ENCODE measurements around the gene VPS9D1.

Gene VPS9D1

DNA sequence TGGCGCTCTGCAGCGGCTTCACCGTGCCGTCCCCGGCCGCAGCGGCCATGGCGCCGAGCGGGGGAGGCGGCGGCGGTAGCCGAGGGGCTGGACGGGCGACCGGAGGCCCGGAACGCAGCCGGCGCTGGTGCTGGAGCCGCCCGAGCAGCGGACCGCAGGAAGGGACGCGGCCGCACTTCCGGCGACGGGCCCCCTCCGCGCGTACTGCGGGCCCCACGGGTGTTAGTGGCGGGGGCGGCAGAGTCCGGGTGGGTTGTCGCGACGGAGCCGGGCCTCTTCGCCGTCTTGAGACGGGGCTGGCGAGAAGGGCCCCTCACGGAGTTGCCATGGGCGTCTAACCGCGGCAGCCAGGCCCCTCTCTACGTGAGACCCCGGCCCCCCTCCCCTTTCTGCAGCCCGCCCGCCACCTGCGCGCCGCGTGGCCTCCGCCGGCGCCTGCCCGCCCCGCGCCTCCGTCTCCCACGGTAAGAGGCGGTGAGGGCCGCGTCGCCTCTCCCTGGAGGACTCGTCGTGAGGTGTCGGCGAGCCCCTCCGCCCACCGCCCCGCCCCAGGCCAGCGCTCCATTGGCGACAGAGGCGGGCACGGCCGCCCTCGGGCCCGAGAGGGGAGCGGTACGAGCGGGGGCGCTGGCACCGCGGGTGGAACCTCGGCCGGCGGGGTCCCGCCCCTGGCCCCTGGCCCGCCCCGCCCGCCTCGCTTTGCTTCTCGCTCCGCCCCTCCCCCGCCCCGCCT, at the start of gene VPS9D1, which contains the start of gene ZNF276:
VPS9D1 (minus strand) TSS at position 86 of the 733 bp plus-strand sequence; CDS start at position 49, 37 bp downstream.
ZNF276 (plus strand) TSS at position 725 of the 733 bp plus-strand sequence. CDS start 104 bp downstream, outside the sequence.
- peak within 1 kb of the TSS; percentile 85 for H3K27ac ChIP-seq
- TF ChIP-seq, protein P1, sequence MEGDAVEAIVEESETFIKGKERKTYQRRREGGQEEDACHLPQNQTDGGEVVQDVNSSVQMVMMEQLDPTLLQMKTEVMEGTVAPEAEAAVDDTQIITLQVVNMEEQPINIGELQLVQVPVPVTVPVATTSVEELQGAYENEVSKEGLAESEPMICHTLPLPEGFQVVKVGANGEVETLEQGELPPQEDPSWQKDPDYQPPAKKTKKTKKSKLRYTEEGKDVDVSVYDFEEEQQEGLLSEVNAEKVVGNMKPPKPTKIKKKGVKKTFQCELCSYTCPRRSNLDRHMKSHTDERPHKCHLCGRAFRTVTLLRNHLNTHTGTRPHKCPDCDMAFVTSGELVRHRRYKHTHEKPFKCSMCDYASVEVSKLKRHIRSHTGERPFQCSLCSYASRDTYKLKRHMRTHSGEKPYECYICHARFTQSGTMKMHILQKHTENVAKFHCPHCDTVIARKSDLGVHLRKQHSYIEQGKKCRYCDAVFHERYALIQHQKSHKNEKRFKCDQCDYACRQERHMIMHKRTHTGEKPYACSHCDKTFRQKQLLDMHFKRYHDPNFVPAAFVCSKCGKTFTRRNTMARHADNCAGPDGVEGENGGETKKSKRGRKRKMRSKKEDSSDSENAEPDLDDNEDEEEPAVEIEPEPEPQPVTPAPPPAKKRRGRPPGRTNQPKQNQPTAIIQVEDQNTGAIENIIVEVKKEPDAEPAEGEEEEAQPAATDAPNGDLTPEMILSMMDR (conservative IDR thresholded peaks at IDR 0.05), result no peak
- peak; percentile 38; the same call in 1 of the 2 replicates for TF ChIP-seq ZFX (IDR thresholded peaks at IDR 0.05)

DNA sequence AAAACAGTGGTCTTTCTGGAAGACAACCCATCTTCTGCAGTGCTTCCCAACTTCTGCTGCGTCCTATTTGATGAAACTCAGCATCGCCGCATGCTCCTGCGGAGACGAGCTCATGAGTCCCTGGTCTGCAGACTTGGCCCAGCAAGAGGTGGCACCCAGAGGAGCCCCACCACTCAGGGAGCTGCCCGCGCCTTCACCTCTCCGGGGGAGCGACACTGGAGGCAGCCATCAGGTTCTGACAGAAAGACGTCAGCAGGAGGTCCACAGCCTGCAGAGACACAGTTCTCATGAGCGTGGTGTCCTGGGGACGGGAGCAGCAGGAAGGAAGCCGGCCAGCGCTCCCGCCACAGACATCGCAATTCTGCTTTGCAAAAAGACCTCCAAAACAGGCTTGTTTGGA, 49.7 kb upstream of the VPS9D1 start:
- no peak for TF ChIP-seq ZFX (IDR thresholded peaks at IDR 0.05)
- TF ChIP-seq, protein P1 (conservative IDR thresholded peaks at IDR 0.05), result no peak
- H3K27ac ChIP-seq, result no peak overlapping the region

- H3K27ac ChIP-seq, result no peak overlapping the region
Observed at GRCh38 chr16:89765292-89765830, 44.7 kb upstream of the VPS9D1 start.

GRCh38 chr16:89764711-89765201, 44.1 kb upstream of the VPS9D1 start:
- H3K27ac ChIP-seq, result no peak overlapping the region
- no peak for TF ChIP-seq ZFX (IDR thresholded peaks at IDR 0.05)
- TF ChIP-seq, protein P1 (conservative IDR thresholded peaks at IDR 0.05), result no peak

More at GRCh38 chr16:89765292-89765830, 44.7 kb upstream of the VPS9D1 start:
- TF ChIP-seq, protein P1 (conservative IDR thresholded peaks at IDR 0.05), result no peak
- TF ChIP-seq ZFX (IDR thresholded peaks at IDR 0.05), result no peak

DNA sequence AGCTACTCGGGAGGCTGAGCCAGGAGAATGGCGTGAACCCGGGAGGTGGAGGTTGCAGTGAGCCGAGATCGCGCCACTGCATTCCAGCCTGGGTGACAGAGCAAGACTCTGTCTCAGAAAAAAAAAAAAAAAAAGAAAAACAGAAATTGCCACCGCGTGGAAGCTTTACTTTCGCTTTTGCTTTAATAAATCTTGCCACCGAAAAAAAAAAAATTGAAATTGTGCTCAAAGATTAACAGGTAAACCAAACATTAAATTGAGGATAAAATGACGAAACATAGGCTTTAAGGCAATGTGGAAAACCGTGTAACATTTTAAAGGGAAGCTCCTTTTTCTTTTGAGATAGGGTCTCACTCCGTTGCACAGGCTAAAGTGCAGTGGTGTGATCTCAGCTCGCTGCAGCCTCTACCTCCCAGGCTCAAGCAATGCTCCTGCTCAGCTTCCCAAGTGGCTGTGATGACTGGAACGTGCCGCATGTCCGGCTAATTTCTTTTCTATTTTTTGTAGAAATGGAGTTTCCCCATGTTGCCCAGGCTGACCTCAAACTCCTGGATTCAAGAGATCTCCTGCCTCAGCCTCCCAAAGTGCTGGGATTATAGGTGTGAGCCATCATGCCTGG, 40.7 kb upstream of the VPS9D1 start:
- TF ChIP-seq, protein P1 (conservative IDR thresholded peaks at IDR 0.05), result no peak
- TF ChIP-seq ZFX (IDR thresholded peaks at IDR 0.05), result no peak
- H3K27ac ChIP-seq, result no peak overlapping the region

GRCh38 chr16:89759746-89760340, 39.1 kb upstream of the VPS9D1 start:
- H3K27ac ChIP-seq, result no peak overlapping the region
- no peak for TF ChIP-seq ZFX (IDR thresholded peaks at IDR 0.05)
- TF ChIP-seq, protein P1 (conservative IDR thresholded peaks at IDR 0.05), result no peak

Measured in C4-2B (cell line).